ENCODE results near the gene DPPA3.
"Not testable (repeated sequence)": the region's sequence is repeated elsewhere in the genome, so short reads cannot be mapped to it uniquely, and the experiment has no call there.

Gene DPPA3

GRCh38 chr12:7731486-7731885 lies 20.3 kb downstream of the DPPA3 start:
- DNase-seq = no peak

GRCh38 chr12:7732993-7733392 lies 21.8 kb downstream of the DPPA3 start:
- peak in 1 of 2 donors; percentile 64 for DNase-seq

- DNase-seq = no peak
Measured at GRCh38 chr12:7747246-7747645, 36.0 kb downstream of the DPPA3 start, which contains the start of gene CLEC4C. TSS of gene CLEC4C (minus strand) at chr12:7747375. CDS start at chr12:7747348, 27 bp downstream.

GRCh38 chr12:7748852-7749251 lies 37.6 kb downstream of the DPPA3 start:
- DNase-seq = no peak

- no peak for DNase-seq
Measured at GRCh38 chr12:7749442-7749841, 38.2 kb downstream of the DPPA3 start.

GRCh38 chr12:7750350-7750749 lies 39.1 kb downstream of the DPPA3 start:
- DNase-seq = no peak

- no peak for DNase-seq
Measured at GRCh38 chr12:7751394-7751793, 40.2 kb downstream of the DPPA3 start.

- DNase-seq = not testable (repeated sequence)
Measured at GRCh38 chr12:7751941-7752922, 41.0 kb downstream of the DPPA3 start.

- DNase-seq = not testable (repeated sequence)
Measured at GRCh38 chr12:7755668-7756067, 44.4 kb downstream of the DPPA3 start.

- no peak for DNase-seq
Measured at GRCh38 chr12:7756993-7757392, 45.8 kb downstream of the DPPA3 start.

- DNase-seq = no peak
Measured at GRCh38 chr12:7758766-7759140, 47.5 kb downstream of the DPPA3 start.

Measured in bone marrow (tissue), 2 donors.